NCI-H1417 (cell line): Measurements from ENCODE around the gene GOLGA6L26.
"Not testable (repeated sequence)": the region's sequence is repeated elsewhere in the genome, so short reads cannot be mapped to it uniquely, and the experiment has no call there.

ENCODE experiments used
- DNase-seq, 3 experiments: peaks; one replicate each; lab custom pipeline; 2025; lab: John Stamatoyannopoulos, UW

Gene GOLGA6L26

GRCh38 chr15:23334096-23334495 is at the start of gene GOLGA6L26:
Gene GOLGA6L26 (minus strand): TSS chr15:23334196. CDS start chr15:23334135, 61 bp downstream.
- not testable (repeated sequence) for DNase-seq

- DNase-seq = peak in 2 of 3 experiments; percentile 20 to 68
Measured at GRCh38 chr15:23381192-23381591, 47.2 kb upstream of the GOLGA6L26 start.

- peak in 1 of 3 experiments; percentile 51 for DNase-seq
Measured at GRCh38 chr15:23380700-23381099, 46.7 kb upstream of the GOLGA6L26 start.

- not testable (repeated sequence) for DNase-seq
Measured at GRCh38 chr15:23378946-23379345, 45.0 kb upstream of the GOLGA6L26 start.

- DNase-seq = not testable (repeated sequence)
Measured at GRCh38 chr15:23374226-23374625, 40.2 kb upstream of the GOLGA6L26 start.

GRCh38 chr15:23372891-23373600 is 39.0 kb upstream of the GOLGA6L26 start:
- DNase-seq = not testable (repeated sequence)

- no peak for DNase-seq
Measured at GRCh38 chr15:23372284-23372683, 38.3 kb upstream of the GOLGA6L26 start.

GRCh38 chr15:23371868-23372267 is 37.9 kb upstream of the GOLGA6L26 start:
- DNase-seq = not testable (repeated sequence)

GRCh38 chr15:23371134-23371533 is 37.1 kb upstream of the GOLGA6L26 start:
- DNase-seq = not testable (repeated sequence)

GRCh38 chr15:23370578-23370977 is 36.6 kb upstream of the GOLGA6L26 start:
- DNase-seq = no peak

- not testable (repeated sequence) for DNase-seq
Measured at GRCh38 chr15:23364261-23364660, 30.3 kb upstream of the GOLGA6L26 start.

- DNase-seq = not testable (repeated sequence)
Measured at GRCh38 chr15:23362622-23363021, 28.6 kb upstream of the GOLGA6L26 start.

GRCh38 chr15:23354448-23354847 is 20.5 kb upstream of the GOLGA6L26 start, which contains the start of gene GOLGA8S:
Gene GOLGA8S (plus strand): TSS chr15:23354748. CDS start chr15:23354810, 62 bp downstream.
- not testable (repeated sequence) for DNase-seq

GRCh38 chr15:23311233-23311632 is 22.8 kb downstream of the GOLGA6L26 start:
- not testable (repeated sequence) for DNase-seq

- DNase-seq = not testable (repeated sequence)
Measured at GRCh38 chr15:23305921-23306320, 28.1 kb downstream of the GOLGA6L26 start.

GRCh38 chr15:23304805-23305204 is 29.2 kb downstream of the GOLGA6L26 start:
- DNase-seq = not testable (repeated sequence)

GRCh38 chr15:23304267-23304666 is 29.7 kb downstream of the GOLGA6L26 start:
- DNase-seq = not testable (repeated sequence)

GRCh38 chr15:23303654-23304053 is 30.3 kb downstream of the GOLGA6L26 start:
- not testable (repeated sequence) for DNase-seq

GRCh38 chr15:23303246-23303645 is 30.8 kb downstream of the GOLGA6L26 start:
- DNase-seq = not testable (repeated sequence)
